ENCODE measurements around the gene ARRDC5. TPM values are rescaled to one million over a fixed set of nuclear protein-coding genes. Genes with fewer than 3 reads are reported as not detected.

The ARRDC5 gene
- total and polyA plus RNA-seq, 2 of the 8 experiments (the other 6 are each of a cell fraction or from before 2014, with no cell fraction given), result not detected

GRCh38 chr19:4902796-4903195 lies at the start of gene ARRDC5 (continued):
- TF ChIP-seq TAF7 (optimal IDR thresholded peaks at IDR 0.05; ENCODE audit: borderline replicate concordance, low read depth, low read length), result no peak
- no peak for TF ChIP-seq SRF (IDR thresholded peaks at IDR 0.05; ENCODE audit: low read depth, low read length)
- TF ChIP-seq SP1 (IDR thresholded peaks at IDR 0.05; ENCODE audit: low read depth, low read length), result no peak
- no peak for TF ChIP-seq POLR2A (IDR thresholded peaks at IDR 0.05; ENCODE audit: control extremely low read depth in 1 of 2, low read depth in 2 of 2, low read length in 2 of 2)
- TF ChIP-seq GABPA (IDR thresholded peaks at IDR 0.05; ENCODE audit: borderline replicate concordance, insufficient read depth, low read length), result no peak
- TF ChIP-seq, protein P1, sequence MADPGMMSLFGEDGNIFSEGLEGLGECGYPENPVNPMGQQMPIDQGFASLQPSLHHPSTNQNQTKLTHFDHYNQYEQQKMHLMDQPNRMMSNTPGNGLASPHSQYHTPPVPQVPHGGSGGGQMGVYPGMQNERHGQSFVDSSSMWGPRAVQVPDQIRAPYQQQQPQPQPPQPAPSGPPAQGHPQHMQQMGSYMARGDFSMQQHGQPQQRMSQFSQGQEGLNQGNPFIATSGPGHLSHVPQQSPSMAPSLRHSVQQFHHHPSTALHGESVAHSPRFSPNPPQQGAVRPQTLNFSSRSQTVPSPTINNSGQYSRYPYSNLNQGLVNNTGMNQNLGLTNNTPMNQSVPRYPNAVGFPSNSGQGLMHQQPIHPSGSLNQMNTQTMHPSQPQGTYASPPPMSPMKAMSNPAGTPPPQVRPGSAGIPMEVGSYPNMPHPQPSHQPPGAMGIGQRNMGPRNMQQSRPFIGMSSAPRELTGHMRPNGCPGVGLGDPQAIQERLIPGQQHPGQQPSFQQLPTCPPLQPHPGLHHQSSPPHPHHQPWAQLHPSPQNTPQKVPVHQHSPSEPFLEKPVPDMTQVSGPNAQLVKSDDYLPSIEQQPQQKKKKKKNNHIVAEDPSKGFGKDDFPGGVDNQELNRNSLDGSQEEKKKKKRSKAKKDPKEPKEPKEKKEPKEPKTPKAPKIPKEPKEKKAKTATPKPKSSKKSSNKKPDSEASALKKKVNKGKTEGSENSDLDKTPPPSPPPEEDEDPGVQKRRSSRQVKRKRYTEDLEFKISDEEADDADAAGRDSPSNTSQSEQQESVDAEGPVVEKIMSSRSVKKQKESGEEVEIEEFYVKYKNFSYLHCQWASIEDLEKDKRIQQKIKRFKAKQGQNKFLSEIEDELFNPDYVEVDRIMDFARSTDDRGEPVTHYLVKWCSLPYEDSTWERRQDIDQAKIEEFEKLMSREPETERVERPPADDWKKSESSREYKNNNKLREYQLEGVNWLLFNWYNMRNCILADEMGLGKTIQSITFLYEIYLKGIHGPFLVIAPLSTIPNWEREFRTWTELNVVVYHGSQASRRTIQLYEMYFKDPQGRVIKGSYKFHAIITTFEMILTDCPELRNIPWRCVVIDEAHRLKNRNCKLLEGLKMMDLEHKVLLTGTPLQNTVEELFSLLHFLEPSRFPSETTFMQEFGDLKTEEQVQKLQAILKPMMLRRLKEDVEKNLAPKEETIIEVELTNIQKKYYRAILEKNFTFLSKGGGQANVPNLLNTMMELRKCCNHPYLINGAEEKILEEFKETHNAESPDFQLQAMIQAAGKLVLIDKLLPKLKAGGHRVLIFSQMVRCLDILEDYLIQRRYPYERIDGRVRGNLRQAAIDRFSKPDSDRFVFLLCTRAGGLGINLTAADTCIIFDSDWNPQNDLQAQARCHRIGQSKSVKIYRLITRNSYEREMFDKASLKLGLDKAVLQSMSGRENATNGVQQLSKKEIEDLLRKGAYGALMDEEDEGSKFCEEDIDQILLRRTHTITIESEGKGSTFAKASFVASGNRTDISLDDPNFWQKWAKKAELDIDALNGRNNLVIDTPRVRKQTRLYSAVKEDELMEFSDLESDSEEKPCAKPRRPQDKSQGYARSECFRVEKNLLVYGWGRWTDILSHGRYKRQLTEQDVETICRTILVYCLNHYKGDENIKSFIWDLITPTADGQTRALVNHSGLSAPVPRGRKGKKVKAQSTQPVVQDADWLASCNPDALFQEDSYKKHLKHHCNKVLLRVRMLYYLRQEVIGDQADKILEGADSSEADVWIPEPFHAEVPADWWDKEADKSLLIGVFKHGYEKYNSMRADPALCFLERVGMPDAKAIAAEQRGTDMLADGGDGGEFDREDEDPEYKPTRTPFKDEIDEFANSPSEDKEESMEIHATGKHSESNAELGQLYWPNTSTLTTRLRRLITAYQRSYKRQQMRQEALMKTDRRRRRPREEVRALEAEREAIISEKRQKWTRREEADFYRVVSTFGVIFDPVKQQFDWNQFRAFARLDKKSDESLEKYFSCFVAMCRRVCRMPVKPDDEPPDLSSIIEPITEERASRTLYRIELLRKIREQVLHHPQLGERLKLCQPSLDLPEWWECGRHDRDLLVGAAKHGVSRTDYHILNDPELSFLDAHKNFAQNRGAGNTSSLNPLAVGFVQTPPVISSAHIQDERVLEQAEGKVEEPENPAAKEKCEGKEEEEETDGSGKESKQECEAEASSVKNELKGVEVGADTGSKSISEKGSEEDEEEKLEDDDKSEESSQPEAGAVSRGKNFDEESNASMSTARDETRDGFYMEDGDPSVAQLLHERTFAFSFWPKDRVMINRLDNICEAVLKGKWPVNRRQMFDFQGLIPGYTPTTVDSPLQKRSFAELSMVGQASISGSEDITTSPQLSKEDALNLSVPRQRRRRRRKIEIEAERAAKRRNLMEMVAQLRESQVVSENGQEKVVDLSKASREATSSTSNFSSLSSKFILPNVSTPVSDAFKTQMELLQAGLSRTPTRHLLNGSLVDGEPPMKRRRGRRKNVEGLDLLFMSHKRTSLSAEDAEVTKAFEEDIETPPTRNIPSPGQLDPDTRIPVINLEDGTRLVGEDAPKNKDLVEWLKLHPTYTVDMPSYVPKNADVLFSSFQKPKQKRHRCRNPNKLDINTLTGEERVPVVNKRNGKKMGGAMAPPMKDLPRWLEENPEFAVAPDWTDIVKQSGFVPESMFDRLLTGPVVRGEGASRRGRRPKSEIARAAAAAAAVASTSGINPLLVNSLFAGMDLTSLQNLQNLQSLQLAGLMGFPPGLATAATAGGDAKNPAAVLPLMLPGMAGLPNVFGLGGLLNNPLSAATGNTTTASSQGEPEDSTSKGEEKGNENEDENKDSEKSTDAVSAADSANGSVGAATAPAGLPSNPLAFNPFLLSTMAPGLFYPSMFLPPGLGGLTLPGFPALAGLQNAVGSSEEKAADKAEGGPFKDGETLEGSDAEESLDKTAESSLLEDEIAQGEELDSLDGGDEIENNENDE (IDR thresholded peaks at IDR 0.05; ENCODE audit: insufficient replicate concordance, low read length), result no peak

All from H1 (cell line).